ENCODE data around the gene SSUH2. TPM values are rescaled to one million over a fixed set of nuclear protein-coding genes. Genes with fewer than 3 reads are reported as not detected.

SSUH2 gene
- total and polyA plus RNA-seq, 9 of the 15 experiments (the other 6 are each of a cell fraction or from before 2014, with no cell fraction given): 0.04 to 0.17 (median 0.04) TPM; not detected in 6

DNA sequence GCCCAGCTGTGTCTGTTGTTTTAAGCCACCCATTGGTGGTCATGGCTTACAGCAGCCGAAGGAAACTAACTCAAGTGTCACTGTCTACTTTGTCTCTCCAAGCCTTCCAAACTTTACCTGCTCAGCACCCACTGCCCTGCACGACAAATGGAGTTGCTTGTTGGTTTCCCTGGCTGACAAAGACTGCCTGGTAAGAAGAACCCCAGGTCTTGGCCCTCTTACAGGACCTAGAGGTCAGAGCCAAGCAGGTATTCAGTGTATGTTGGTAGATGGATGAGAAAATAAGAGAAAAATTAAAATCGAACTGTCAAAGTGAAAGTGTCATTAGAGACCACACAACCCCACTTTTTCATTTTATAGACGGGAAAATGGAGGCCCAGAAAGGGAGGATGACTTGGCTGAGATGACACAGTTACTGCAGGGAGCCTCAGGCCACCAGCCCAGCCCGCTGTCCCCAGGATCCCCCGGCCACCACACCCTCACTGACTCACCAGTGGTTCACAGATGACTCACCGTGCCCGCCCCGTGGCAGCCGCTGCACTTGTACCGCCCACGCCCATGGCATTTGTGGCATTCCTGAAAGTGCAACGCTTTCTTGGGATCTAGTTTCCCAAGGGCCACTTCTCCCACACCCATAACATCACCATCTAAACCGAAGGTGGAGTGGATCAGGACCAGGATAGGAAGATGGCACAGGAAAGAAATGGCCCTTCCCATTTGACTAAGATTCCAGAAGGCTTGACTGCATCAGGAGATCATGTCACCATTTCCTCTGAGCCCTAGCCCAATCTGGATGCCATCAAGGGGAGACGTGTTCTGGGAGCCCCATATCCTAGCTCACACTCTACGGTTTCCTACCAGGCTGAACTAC lies 15.2 kb downstream of the SSUH2 start (continued):
- TF ChIP-seq, protein P1, sequence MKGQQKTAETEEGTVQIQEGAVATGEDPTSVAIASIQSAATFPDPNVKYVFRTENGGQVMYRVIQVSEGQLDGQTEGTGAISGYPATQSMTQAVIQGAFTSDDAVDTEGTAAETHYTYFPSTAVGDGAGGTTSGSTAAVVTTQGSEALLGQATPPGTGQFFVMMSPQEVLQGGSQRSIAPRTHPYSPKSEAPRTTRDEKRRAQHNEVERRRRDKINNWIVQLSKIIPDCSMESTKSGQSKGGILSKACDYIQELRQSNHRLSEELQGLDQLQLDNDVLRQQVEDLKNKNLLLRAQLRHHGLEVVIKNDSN (CRISPR knock-in tag; IDR thresholded peaks at IDR 0.05): no peak
- no peak for TF ChIP-seq ATF1 (CRISPR knock-in tag; IDR thresholded peaks at IDR 0.05)
- peak; percentile 67 for TF ChIP-seq ATF1 (tag; IDR thresholded peaks at IDR 0.05)
- TF ChIP-seq RBM39 (optimal IDR thresholded peaks at IDR 0.05; ENCODE audit: low read depth, low read length): no peak
- TF ChIP-seq, protein P2, sequence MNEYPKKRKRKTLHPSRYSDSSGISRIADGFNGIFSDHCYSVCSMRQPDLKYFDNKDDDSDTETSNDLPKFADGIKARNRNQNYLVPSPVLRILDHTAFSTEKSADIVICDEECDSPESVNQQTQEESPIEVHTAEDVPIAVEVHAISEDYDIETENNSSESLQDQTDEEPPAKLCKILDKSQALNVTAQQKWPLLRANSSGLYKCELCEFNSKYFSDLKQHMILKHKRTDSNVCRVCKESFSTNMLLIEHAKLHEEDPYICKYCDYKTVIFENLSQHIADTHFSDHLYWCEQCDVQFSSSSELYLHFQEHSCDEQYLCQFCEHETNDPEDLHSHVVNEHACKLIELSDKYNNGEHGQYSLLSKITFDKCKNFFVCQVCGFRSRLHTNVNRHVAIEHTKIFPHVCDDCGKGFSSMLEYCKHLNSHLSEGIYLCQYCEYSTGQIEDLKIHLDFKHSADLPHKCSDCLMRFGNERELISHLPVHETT (CRISPR knock-in tag; conservative IDR thresholded peaks at IDR 0.05 in 1 of 2, IDR thresholded peaks at IDR 0.05 in 1 of 2): 0 out of 4 replicates have a peak, but pooled peaks of 1 of the 2 experiments have one; percentile 19
- TF ChIP-seq JUN (IDR thresholded peaks at IDR 0.05; ENCODE audit: borderline replicate concordance, low read depth, low read length): peak; percentile 100
- TF ChIP-seq JUN (CRISPR knock-in tag; IDR thresholded peaks at IDR 0.05; ENCODE audit: borderline replicate concordance): peak; percentile 98; the same call in 1 of the 2 replicates
- no peak for TF ChIP-seq HDAC3 (IDR thresholded peaks at IDR 0.05; ENCODE audit: borderline replicate concordance, partially characterized antibody)
- 0 out of 2 replicates have a peak, but pooled peaks have one; percentile 10 for TF ChIP-seq PYGO2 (tag; IDR thresholded peaks at IDR 0.05)
- TF ChIP-seq, protein P3, sequence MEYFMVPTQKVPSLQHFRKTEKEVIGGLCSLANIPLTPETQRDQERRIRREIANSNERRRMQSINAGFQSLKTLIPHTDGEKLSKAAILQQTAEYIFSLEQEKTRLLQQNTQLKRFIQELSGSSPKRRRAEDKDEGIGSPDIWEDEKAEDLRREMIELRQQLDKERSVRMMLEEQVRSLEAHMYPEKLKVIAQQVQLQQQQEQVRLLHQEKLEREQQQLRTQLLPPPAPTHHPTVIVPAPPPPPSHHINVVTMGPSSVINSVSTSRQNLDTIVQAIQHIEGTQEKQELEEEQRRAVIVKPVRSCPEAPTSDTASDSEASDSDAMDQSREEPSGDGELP (CRISPR knock-in tag; IDR thresholded peaks at IDR 0.05; ENCODE audit: borderline replicate concordance): peak; percentile 84; the same call in 1 of the 2 replicates
- TF ChIP-seq, protein P4, sequence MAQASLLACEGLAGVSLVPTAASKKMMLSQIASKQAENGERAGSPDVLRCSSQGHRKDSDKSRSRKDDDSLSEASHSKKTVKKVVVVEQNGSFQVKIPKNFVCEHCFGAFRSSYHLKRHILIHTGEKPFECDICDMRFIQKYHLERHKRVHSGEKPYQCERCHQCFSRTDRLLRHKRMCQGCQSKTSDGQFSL (CRISPR knock-in tag; IDR thresholded peaks at IDR 0.05): no peak
- TF ChIP-seq, protein P4 (tag; IDR thresholded peaks at IDR 0.05): no peak
- TF ChIP-seq, protein P5, sequence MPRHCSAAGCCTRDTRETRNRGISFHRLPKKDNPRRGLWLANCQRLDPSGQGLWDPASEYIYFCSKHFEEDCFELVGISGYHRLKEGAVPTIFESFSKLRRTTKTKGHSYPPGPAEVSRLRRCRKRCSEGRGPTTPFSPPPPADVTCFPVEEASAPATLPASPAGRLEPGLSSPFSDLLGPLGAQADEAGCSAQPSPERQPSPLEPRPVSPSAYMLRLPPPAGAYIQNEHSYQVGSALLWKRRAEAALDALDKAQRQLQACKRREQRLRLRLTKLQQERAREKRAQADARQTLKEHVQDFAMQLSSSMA (CRISPR knock-in tag; IDR thresholded peaks at IDR 0.05): no peak
- TF ChIP-seq, protein P6, sequence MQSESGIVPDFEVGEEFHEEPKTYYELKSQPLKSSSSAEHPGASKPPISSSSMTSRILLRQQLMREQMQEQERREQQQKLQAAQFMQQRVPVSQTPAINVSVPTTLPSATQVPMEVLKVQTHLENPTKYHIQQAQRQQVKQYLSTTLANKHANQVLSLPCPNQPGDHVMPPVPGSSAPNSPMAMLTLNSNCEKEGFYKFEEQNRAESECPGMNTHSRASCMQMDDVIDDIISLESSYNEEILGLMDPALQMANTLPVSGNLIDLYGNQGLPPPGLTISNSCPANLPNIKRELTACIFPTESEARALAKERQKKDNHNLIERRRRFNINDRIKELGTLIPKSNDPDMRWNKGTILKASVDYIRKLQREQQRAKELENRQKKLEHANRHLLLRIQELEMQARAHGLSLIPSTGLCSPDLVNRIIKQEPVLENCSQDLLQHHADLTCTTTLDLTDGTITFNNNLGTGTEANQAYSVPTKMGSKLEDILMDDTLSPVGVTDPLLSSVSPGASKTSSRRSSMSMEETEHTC (IDR thresholded peaks at IDR 0.05): 0 out of 2 replicates have a peak, but pooled peaks have one; percentile 44
- TF ChIP-seq SAFB2 (IDR thresholded peaks at IDR 0.05; ENCODE audit: borderline replicate concordance, low read depth, low read length, severe bottlenecking): no peak

All from K562 (cell line).